ENCODE data around the gene TCERG1L. TPM values are rescaled to one million over a fixed set of nuclear protein-coding genes. Genes with fewer than 3 reads are reported as not detected.

The TCERG1L gene
- total RNA-seq, 4 donors from 2014 or later: not detected

DNA sequence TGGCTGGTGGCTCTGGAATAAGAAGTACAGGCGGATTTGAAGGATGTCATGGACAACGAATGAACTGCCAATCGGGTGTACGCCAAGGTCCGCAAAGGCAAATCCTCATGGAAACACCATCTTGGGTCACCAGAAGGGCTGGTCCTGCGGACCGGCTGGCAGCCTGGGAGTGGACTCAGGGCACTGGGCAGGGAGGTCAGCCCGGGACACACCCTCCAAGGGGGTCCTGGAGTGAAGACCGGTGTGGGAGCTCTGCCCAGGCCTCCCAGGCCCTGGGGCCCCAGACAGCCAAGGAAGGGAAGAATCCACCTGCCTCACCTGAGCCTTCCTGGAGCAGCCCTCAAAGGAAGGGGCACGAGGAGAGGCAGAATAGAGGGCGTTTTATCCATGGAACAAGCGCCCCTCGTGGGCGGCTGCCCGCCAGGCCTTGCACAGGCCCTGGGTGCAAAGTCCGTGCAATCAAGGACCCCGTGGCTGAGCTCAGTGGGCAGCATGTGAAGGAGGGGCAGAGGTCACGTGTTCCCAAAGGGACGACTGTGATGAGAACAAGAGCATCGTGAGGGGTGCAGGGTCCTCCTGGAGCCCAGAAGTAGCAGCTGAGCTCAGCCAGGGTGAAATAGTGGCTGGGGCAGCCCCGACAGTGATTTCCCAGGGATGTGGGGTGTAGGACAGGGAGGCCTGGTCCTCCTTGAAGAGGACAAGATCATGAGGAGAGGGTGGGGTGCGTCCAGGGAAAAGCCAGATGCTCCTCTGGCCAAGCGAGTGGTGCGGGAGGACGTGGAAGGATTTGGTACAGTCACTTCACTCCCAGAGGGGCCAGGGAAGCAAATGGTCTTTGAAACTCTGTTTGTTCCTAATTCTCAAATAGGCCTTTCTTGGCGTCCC lies 105.2 kb downstream of the TCERG1L start:
- TF ChIP-seq, protein P1, sequence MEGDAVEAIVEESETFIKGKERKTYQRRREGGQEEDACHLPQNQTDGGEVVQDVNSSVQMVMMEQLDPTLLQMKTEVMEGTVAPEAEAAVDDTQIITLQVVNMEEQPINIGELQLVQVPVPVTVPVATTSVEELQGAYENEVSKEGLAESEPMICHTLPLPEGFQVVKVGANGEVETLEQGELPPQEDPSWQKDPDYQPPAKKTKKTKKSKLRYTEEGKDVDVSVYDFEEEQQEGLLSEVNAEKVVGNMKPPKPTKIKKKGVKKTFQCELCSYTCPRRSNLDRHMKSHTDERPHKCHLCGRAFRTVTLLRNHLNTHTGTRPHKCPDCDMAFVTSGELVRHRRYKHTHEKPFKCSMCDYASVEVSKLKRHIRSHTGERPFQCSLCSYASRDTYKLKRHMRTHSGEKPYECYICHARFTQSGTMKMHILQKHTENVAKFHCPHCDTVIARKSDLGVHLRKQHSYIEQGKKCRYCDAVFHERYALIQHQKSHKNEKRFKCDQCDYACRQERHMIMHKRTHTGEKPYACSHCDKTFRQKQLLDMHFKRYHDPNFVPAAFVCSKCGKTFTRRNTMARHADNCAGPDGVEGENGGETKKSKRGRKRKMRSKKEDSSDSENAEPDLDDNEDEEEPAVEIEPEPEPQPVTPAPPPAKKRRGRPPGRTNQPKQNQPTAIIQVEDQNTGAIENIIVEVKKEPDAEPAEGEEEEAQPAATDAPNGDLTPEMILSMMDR (IDR thresholded peaks at IDR 0.05; ENCODE audit: low read depth): no peak

DNA sequence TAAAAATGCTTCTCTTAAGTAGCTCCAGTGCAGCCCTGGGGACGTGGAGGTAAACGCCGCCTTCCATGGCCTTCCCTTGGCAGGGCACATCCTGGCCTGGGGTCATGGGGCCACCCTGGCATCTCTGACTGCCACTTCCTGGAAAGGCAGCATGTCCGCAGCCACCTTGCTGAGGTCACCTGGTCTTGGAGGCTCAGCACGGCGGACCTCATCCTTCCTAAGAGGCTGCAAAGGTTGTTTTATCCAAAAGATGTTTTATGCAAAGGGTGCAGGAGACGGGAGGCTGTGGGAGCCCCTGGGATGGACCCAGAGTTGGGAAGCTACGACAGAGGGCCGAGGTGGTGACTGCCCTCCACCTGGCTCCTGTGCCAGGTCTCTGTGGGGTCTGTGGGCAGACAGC lies 106.0 kb downstream of the TCERG1L start:
- TF ChIP-seq, protein P1 (IDR thresholded peaks at IDR 0.05; ENCODE audit: low read depth): no peak

DNA sequence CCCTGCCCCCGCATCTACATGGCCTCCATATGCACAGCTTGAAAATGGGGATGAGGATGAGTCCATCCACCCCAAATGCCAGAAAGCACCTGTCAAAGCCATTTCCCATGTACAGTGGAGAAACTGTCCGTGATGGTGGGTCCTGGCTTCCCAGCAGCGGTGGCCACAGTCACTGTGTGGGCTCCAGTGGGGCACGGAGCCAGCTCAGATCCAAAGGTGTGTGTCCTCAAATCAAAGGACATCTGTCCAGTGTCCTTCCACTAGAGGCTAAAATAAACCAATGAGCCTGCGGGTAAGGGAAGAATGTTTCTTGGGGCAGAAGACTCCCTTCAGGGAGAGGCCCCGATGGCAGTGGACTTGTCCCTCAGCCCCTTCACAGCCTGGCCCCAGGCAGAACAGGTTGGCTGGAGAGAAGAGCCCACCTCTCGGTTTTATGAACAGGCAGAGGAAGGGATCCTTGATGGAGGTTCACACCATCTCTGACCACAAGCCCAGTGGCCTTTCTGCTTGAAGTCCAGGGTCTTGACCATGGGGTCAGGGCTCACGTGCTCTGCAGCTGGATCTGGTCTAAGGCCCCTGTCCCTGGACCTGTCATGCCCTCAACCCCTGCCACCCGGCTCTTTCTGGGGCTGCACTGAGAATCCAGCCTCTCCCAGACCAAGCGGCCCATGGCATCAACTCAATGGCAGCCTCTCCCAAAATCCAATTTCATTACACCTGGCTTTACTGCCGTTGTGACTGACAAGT lies 106.9 kb downstream of the TCERG1L start:
- TF ChIP-seq, protein P1 (IDR thresholded peaks at IDR 0.05; ENCODE audit: low read depth): no peak

DNA sequence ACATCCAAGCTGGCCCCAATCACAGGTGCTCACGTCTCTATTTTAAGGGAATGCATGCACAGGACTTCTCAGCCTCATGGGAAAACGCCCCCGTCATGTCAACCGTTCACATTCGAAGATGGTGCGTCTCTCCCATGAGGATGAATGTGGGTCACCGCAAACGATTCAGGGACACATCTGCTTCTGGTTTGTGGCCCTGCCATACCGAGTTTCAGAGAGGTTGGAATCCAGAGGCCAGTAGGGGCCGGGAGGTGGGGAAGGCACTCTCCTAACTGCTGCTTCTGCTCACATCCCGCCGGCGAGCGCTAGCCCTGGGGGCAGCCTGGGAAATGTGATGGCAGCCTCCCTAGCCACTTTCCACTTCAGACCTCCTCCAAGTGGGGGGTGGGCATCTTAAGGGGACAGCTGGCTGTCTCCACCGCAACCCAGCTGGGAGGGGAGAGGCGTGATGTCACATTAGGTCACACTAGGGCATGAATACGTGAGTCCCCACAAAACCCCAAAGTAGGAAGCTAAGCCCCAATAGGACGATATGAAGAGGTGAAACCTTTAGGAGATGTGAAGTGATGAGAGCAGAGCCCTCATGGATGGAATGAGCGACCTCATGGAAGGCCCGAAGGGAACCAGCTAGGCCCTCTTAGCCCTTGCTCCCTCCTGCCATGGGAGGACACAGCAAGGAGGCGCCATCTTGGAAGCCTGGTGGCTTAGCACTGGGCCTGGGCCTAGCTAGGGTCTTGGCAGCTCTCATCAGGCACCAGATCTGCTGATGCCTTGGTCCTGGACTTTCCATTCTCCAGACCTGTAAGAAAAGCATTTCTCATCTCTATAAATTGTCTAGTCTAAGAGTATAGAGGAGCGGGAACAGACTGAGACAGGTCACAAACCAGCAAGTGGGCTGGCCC lies 107.8 kb downstream of the TCERG1L start:
- TF ChIP-seq, protein P1 (IDR thresholded peaks at IDR 0.05; ENCODE audit: low read depth): no peak

DNA sequence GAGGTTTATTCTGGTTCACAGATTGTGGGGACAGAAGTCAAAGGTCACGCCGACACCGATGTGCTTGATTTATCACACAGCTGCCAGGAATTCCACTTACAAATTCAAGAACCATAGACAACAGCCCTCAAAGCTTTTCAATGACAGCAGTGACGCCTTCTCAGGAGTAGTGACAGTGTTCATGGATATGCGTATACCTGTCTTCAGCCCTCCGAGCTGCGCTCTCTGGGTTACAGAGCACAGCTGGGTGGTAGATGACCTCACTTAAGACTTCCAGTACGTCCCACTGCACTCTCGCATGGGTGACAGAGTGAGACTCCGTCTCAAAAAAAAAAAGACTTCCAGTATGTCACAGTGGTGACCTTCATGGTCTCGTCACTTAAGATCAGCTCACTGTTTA lies 108.5 kb downstream of the TCERG1L start:
- TF ChIP-seq, protein P1 (IDR thresholded peaks at IDR 0.05; ENCODE audit: low read depth): no peak

DNA sequence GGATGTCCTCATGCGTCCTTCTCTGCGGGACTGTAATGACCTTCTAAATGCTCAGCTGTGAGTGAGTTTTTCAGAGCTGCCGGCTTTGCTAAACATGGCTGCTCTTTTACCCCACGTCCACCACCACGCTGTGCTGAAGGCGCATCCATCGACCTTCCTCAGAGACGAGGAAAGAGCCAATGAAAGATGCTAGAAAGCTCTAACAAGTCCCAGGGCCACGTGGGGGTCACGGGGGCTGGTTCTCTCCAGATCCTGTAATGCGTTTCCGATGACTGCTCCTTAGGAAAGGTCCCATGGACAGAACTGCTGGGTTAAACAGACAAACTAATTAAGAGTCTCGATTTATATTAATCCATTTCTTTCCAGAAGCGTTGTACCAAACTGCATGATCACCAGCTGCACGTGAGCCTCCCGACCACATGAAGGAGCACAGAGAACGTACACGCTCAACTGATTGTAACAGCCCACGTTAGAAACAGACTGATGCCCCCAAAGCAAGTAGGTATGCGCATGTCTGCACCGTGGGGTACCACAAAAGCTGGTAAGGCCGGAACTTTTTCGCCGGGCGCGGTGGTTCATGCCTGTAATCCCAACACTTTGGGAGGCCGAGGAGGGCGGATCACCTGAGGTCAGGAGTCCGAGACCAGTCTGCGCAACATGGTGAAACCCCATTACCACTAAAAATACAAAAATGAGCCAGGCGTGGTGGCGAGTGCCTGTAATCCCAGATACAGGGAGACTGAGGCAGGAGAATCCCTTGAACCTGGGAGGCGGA lies 109.6 kb downstream of the TCERG1L start:
- TF ChIP-seq, protein P1 (IDR thresholded peaks at IDR 0.05; ENCODE audit: low read depth): no peak
